Rectal smooth muscle tissue (tissue), 1 donor: ENCODE data around the gene S100A5.
"Not testable (repeated sequence)": the region's sequence is repeated elsewhere in the genome, so short reads cannot be mapped to it uniquely, and the experiment has no call there.

Source experiments
- H3K27ac ChIP-seq: one replicate; pipeline ENCODE4 v1.7.0; 2013; ENCODE audit warnings: low read depth, low read length, inconsistent platforms
- H3K27me3 ChIP-seq: one replicate; pipeline ENCODE4 v1.7.0; 2013; ENCODE audit warnings: low read length; ENCODE audit not compliant: control insufficient read depth, insufficient read depth
- H3K36me3 ChIP-seq: one replicate; pipeline ENCODE4 v1.7.0; 2013; ENCODE audit warnings: low read length; ENCODE audit not compliant: control insufficient read depth, insufficient read depth
- H3K4me1 ChIP-seq: one replicate; pipeline ENCODE4 v1.7.0; 2013; ENCODE audit warnings: low read length; ENCODE audit not compliant: control insufficient read depth, insufficient read depth
- H3K4me3 ChIP-seq: one replicate; pipeline ENCODE4 v1.7.0; 2013; ENCODE audit warnings: low read length
- H3K9ac ChIP-seq: one replicate; pipeline ENCODE4 v1.7.0; 2013; ENCODE audit warnings: low read length

The S100A5 gene

DNA sequence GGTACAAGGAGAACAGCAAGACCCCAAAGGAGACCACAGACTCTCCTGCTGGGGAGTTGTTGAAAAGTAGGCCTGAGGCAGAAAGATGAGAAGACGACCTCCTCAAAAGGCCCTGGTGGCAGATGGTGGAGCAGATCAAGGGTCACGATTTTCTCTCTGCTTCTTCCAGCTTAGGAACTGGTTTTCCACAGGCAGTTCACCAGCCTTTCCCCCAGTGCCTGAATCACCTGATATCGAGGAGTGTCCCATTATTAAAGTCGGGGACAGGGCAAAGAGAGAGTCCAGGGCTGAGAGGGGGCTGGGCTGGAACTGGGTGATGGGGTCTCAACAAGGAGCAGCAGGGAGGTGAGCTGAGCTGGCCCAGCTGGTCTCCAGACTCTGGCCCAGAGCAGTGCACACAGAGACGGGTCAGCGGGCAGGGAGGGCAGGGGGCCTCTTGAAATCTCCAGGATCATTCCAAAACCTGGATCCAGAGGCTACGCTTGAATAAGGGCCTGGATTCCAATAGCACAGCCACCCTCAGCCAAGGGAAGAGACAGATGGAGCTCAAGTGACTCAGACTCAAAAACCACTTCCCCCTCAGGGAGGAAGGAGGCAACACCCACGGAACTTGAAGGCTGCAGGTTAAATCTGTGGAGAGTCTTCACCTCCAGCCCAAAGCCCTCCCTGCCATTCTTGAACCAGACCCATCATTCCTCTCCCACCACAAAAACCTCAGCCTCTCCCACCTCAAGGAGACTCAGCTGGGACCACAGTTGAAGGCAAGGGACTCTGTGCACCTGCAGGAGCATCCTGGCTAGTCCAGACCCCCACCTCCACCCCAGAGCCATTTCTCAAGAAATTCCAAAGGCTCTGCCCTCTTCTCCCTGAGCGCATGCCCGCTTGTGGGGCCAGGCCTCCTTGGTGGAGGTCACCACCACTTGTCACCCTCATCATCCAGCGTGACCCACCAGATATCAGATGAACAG is at the start of gene S100A5:
Gene S100A5 (minus strand): TSS at position 541 of the 968 bp plus-strand sequence. CDS start 743 bp downstream, outside the sequence.
- Histone ChIP-seq H3K36me3 (peaks cover 7% of the 10 kb centered on the region), H3K27me3 (no peaks in the 10 kb centered on the region), H3K27ac (no peak within 1 kb of the TSS), H3K4me3 (no peak within 1 kb of the TSS), H3K9ac (no peak within 1 kb of the TSS), H3K4me1 (peaks cover 28% of the 10 kb centered on the region)

DNA sequence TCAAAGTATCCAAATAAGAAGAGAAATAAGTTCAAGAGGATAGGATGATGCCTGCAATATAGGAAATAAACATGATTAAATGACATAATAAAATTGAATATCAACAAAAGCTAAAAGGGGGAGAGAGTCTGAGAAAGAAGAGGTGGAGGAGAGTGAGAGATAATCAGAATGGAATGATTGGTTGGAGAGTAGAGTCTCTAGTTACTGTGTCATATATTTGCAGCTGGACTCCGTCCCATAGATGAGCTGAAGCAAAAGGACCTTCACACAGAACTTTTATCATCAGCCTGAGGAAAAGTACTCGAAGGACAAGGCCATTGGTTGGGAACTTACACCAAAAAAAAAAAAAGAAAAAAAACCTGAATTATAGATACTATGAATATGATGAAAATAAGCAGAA is 47.7 kb upstream of the S100A5 start:
- H3K4me3 ChIP-seq = no peak overlapping the region
- no peak overlapping the region for H3K9ac ChIP-seq
- H3K36me3 ChIP-seq = no peaks in the 10 kb centered on the region
- no peaks in the 10 kb centered on the region for H3K4me1 ChIP-seq
- H3K27me3 ChIP-seq = no peaks in the 10 kb centered on the region
- no peak overlapping the region for H3K27ac ChIP-seq

GRCh38 chr1:153588033-153588432 is 47.3 kb upstream of the S100A5 start:
- H3K27ac ChIP-seq, H3K4me3 ChIP-seq, H3K27me3 ChIP-seq, H3K4me1 ChIP-seq, H3K9ac ChIP-seq, H3K36me3 ChIP-seq: not testable (repeated sequence)

- no peak overlapping the region for H3K27ac ChIP-seq
- no peaks in the 10 kb centered on the region for H3K27me3 ChIP-seq
- H3K36me3 ChIP-seq = no peaks in the 10 kb centered on the region
- no peak overlapping the region for H3K4me3 ChIP-seq
- no peak overlapping the region for H3K9ac ChIP-seq
- H3K4me1 ChIP-seq = no peaks in the 10 kb centered on the region
Measured at GRCh38 chr1:153587314-153587713, 46.6 kb upstream of the S100A5 start.

DNA sequence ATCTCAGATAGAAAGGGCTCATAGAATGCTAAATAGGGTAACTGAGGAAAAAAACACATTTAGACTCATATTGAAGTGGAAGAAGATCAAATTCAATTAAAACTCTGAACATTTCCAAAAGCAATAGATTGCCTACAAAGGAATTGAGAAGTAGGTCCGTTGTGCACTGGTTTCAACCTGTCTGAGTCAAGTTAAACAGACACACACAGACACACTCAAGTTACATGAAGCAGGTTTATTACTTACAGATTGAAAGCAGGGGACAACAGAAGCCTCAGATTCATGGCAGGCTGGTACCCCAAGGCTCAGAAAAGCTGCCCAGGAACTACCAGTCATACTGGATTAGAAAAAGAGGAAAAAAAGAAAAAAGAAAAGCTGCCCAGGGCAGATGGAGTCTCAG is 45.6 kb upstream of the S100A5 start:
- H3K36me3 ChIP-seq = no peaks in the 10 kb centered on the region
- no peak overlapping the region for H3K4me3 ChIP-seq
- H3K9ac ChIP-seq = no peak overlapping the region
- H3K27ac ChIP-seq = no peak overlapping the region
- H3K4me1 ChIP-seq = no peaks in the 10 kb centered on the region
- H3K27me3 ChIP-seq = no peaks in the 10 kb centered on the region

DNA sequence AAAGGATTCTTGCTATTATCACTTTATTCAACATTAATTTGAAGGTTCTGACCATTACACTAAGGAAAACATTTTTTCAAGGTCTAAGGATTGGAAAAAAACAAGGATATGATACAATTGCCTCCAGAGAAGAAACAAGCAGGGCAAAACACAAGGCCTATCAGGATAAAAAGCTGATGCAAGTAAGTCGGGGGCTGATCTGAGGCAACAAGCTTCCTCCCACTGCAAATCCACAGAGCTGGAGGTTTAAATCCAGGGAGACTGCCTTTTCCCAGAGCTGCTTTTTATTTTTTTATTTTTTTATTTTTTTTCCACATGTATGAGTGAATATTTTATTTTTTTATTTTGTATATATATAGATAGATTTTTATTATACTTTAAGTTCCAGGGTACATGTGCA is 44.3 kb upstream of the S100A5 start:
- Histone ChIP-seq H3K4me3 (no peak overlapping the region), H3K36me3 (no peaks in the 10 kb centered on the region), H3K27me3 (no peaks in the 10 kb centered on the region), H3K4me1 (no peaks in the 10 kb centered on the region), H3K9ac (no peak overlapping the region), H3K27ac (no peak overlapping the region)

DNA sequence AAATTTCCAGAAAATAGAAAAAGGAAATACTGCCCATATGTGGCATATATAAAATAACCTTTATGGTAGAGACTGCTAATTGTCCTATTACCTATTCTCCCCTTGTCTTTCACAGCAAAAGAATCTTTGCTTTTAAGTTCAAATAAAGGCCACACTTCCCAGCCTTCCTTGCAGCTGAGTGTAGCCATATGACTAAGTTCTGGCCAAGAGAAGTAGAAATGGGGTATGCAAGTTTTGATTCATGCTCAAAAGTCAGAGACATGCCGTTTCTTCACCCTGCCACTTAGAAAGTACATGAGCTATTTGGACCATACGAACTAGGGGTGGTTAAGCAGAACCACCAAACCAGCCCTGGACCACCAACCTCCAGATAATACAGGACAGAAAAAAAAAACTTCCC is 43.2 kb upstream of the S100A5 start:
- no peaks in the 10 kb centered on the region for H3K27me3 ChIP-seq
- no peak overlapping the region for H3K27ac ChIP-seq
- H3K4me3 ChIP-seq = no peak overlapping the region
- H3K4me1 ChIP-seq = no peaks in the 10 kb centered on the region
- H3K36me3 ChIP-seq = no peaks in the 10 kb centered on the region
- H3K9ac ChIP-seq = no peak overlapping the region

GRCh38 chr1:153583514-153583913 is 42.8 kb upstream of the S100A5 start:
- not testable (repeated sequence) for H3K36me3 ChIP-seq, H3K4me1 ChIP-seq, H3K4me3 ChIP-seq, H3K9ac ChIP-seq, H3K27me3 ChIP-seq, H3K27ac ChIP-seq

GRCh38 chr1:153582836-153583235 is 42.1 kb upstream of the S100A5 start:
- H3K36me3 ChIP-seq, H3K4me1 ChIP-seq, H3K4me3 ChIP-seq, H3K9ac ChIP-seq, H3K27ac ChIP-seq, H3K27me3 ChIP-seq: not testable (repeated sequence)

- no peaks in the 10 kb centered on the region for H3K27me3 ChIP-seq
- no peaks in the 10 kb centered on the region for H3K36me3 ChIP-seq
- H3K9ac ChIP-seq = no peak overlapping the region
- H3K27ac ChIP-seq = no peak overlapping the region
- no peaks in the 10 kb centered on the region for H3K4me1 ChIP-seq
- H3K4me3 ChIP-seq = no peak overlapping the region
Measured at GRCh38 chr1:153578936-153579335, 38.2 kb upstream of the S100A5 start.

DNA sequence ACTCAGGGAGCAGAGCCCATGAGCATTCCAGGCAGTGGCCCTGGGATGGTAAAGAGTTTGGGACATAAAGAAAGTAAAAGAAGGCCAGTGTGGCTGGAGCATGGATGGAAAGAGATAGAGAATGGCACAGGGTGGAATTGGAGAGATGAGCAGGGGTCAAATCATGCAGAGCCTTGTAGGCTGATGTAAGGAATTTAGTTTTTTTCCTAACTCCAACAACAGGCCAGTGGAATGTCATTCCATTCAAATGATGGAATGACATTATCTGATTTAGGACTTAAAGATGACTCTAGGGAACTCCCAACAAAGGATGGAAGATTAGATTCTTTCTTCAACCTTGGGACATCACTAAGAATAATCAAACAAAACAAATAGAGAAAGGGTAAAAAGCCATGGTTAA is 37.8 kb upstream of the S100A5 start:
- Histone ChIP-seq H3K27me3 (no peaks in the 10 kb centered on the region), H3K27ac (no peak overlapping the region), H3K4me1 (no peaks in the 10 kb centered on the region), H3K36me3 (no peaks in the 10 kb centered on the region), H3K4me3 (no peak overlapping the region), H3K9ac (no peak overlapping the region)

- H3K4me3 ChIP-seq = no peak overlapping the region
- no peaks in the 10 kb centered on the region for H3K27me3 ChIP-seq
- H3K36me3 ChIP-seq = no peaks in the 10 kb centered on the region
- H3K4me1 ChIP-seq = no peaks in the 10 kb centered on the region
- no peak overlapping the region for H3K27ac ChIP-seq
- H3K9ac ChIP-seq = no peak overlapping the region
Measured at GRCh38 chr1:153577624-153578051, 36.9 kb upstream of the S100A5 start.

DNA sequence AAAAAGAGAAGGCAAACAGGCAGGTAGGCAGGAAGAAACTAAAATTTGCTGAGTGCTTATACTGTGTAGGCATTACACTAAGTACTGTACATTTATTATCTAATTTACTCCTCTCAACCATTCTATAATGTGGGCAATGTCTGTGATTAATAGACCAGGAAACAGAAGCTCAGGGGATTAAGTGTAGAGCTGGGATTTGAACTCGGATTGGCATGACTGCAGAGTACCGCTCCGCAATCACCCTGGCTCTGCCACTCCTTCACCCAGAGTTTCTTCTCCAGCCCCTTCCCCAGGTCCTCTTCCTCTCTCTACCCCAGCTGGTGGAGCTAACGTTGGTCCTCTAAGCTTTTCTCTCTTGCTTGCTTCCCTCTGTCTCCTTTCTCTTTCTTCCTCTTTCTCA is 36.4 kb upstream of the S100A5 start:
- H3K36me3 ChIP-seq = no peaks in the 10 kb centered on the region
- no peak overlapping the region for H3K9ac ChIP-seq
- no peak overlapping the region for H3K27ac ChIP-seq
- H3K27me3 ChIP-seq = no peaks in the 10 kb centered on the region
- no peaks in the 10 kb centered on the region for H3K4me1 ChIP-seq
- no peak overlapping the region for H3K4me3 ChIP-seq
